ENCODE measurements around the gene TRIM65. TPM values are rescaled to one million over a fixed set of nuclear protein-coding genes. Genes with fewer than 3 reads are reported as not detected.

TRIM65 gene
- total RNA-seq, 1 donor from 2014 or later = 24.3 TPM

DNA sequence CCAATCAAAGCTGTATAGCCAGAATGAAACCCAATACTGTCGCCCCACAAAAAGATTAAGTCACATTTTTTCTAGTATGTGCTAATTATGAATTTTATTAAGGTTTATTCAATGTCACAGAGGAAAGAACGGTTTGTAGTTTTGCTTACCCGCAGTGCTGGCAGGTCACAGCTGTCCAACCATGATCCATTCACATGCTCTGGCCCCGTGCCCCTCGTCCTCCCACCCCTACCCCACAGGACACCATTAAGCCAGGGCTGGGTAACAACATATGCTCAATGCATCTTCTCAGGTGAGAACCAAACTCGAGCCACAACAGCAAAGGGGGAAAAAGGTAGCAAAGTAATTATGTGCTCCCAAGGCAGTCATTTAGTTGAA, 44.7 kb upstream of the TRIM65 start:
- Mint-ChIP-seq H3K36me3 (ENCODE audit: unreplicated experiment) (no peaks in the 10 kb centered on the region), H3K4me1 (ENCODE audit: low read depth, unreplicated experiment) (peaks cover 6% of the 10 kb centered on the region), H3K27ac (ENCODE audit: unreplicated experiment) (no peak overlapping the region), H3K9me3 (ENCODE audit: unreplicated experiment) (peaks cover 8% of the 10 kb centered on the region), H3K27me3 (ENCODE audit: unreplicated experiment) (no peaks in the 10 kb centered on the region), H3K4me3 (ENCODE audit: unreplicated experiment) (peak overlapping the region; percentile 81)
- DNase-seq = no peak
- TF ChIP-seq, protein P1, sequence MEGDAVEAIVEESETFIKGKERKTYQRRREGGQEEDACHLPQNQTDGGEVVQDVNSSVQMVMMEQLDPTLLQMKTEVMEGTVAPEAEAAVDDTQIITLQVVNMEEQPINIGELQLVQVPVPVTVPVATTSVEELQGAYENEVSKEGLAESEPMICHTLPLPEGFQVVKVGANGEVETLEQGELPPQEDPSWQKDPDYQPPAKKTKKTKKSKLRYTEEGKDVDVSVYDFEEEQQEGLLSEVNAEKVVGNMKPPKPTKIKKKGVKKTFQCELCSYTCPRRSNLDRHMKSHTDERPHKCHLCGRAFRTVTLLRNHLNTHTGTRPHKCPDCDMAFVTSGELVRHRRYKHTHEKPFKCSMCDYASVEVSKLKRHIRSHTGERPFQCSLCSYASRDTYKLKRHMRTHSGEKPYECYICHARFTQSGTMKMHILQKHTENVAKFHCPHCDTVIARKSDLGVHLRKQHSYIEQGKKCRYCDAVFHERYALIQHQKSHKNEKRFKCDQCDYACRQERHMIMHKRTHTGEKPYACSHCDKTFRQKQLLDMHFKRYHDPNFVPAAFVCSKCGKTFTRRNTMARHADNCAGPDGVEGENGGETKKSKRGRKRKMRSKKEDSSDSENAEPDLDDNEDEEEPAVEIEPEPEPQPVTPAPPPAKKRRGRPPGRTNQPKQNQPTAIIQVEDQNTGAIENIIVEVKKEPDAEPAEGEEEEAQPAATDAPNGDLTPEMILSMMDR (IDR thresholded peaks at IDR 0.05; ENCODE audit: partially characterized antibody, unreplicated experiment) = no peak

DNA sequence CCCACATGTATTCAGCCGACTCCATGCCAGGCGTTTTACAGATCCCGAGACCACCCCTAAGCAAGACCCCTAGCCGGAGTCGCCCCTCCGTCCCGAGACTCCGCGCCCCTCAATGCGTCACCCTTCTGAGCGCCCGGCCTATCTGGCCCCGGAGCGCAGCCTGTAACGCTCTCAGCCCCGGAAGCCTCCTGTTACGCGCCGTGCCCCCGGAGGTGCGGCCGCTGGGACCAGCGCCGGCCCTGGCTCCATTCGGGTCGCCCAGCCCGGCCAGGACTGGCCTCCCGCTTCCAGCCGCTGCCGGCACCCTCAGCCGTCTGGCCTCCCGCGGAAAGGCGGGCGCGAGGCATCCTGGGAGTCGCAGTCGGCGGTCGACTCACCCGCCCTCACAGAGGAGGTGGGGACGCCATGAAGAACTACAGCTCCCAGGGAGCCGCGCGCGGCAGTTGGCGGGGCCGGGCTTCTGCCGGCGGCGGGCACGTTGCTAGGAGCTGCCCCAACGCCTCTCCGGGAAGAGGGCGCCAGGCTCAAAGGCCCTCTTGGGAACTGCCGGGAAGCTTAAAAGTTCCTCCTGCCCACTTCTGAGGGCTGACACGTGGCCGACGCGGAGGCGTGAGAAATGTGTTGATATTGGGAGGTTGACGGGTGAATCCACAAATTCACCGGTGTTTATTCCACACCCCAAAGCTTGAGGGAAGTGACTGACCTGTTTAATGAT, 44.1 kb upstream of the TRIM65 start, which contains the start of gene FBF1:
TSS of gene FBF1 (minus strand) at position 316 of the 715 bp plus-strand sequence. CDS start 2,893 bp downstream, outside the sequence.
- H3K9me3 Mint-ChIP-seq (ENCODE audit: unreplicated experiment) = peaks cover 8% of the 10 kb centered on the region
- TF ChIP-seq, protein P1 (IDR thresholded peaks at IDR 0.05; ENCODE audit: partially characterized antibody, unreplicated experiment) = no peak
- H3K4me1 Mint-ChIP-seq (ENCODE audit: low read depth, unreplicated experiment) = peaks cover 6% of the 10 kb centered on the region
- peak within 1 kb of the TSS; percentile 78 for H3K27ac Mint-ChIP-seq (ENCODE audit: unreplicated experiment)
- H3K27me3 Mint-ChIP-seq (ENCODE audit: unreplicated experiment) = no peaks in the 10 kb centered on the region
- H3K4me3 Mint-ChIP-seq (ENCODE audit: unreplicated experiment) = peak within 1 kb of the TSS; percentile 87
- DNase-seq = peak; percentile 96
- no peaks in the 10 kb centered on the region for H3K36me3 Mint-ChIP-seq (ENCODE audit: unreplicated experiment)

DNA sequence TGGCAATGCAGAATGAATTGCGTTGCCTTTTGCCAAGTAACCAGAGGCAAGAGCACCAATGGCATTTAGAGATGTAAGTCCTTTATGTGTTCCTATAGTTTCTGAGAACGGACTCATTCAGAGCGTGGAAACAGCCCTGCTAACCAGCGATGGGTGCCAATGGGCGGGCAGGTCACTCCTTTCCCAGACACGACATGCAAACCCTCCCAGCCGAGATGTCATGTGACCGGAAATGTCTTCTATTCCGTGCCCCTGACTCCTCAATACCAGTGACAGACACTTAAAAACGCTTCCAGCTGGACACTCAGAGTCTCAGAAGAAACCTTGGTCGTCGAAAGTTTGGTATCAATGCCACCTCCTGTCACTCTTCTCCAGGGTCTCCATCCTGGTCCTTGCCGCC, 40.9 kb upstream of the TRIM65 start:
- TF ChIP-seq, protein P1 (IDR thresholded peaks at IDR 0.05; ENCODE audit: partially characterized antibody, unreplicated experiment) = no peak
- H3K27ac Mint-ChIP-seq (ENCODE audit: unreplicated experiment) = no peak overlapping the region
- H3K4me1 Mint-ChIP-seq (ENCODE audit: low read depth, unreplicated experiment) = peaks cover 6% of the 10 kb centered on the region
- H3K36me3 Mint-ChIP-seq (ENCODE audit: unreplicated experiment) = no peaks in the 10 kb centered on the region
- H3K27me3 Mint-ChIP-seq (ENCODE audit: unreplicated experiment) = no peaks in the 10 kb centered on the region
- peaks cover 8% of the 10 kb centered on the region for H3K9me3 Mint-ChIP-seq (ENCODE audit: unreplicated experiment)
- no peak overlapping the region for H3K4me3 Mint-ChIP-seq (ENCODE audit: unreplicated experiment)
- no peak for DNase-seq

DNA sequence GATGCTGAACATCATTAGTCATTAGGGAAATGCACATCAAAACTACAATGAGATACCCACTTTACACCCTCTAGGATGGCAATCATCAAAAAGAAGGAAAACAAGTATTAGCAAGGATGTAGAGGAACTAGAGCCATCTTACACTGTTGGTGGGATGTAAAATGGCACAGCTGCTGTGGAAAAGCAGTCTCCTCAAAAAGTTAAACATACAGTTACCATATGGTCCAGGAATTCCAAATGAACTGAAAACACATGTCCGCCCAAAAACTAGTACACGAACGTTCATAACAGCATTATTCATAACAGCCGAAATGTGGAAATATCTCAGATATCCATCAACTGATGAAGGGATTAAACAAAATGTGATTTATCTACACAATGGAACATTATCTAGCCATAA, 37.1 kb upstream of the TRIM65 start:
- no peak for DNase-seq
- Mint-ChIP-seq H3K4me1 (ENCODE audit: low read depth, unreplicated experiment) (no peaks in the 10 kb centered on the region), H3K36me3 (ENCODE audit: unreplicated experiment) (no peaks in the 10 kb centered on the region), H3K4me3 (ENCODE audit: unreplicated experiment) (no peak overlapping the region), H3K27ac (ENCODE audit: unreplicated experiment) (no peak overlapping the region), H3K9me3 (ENCODE audit: unreplicated experiment) (peaks cover 3% of the 10 kb centered on the region), H3K27me3 (ENCODE audit: unreplicated experiment) (peaks cover 2% of the 10 kb centered on the region)
- TF ChIP-seq, protein P1 (IDR thresholded peaks at IDR 0.05; ENCODE audit: partially characterized antibody, unreplicated experiment) = no peak

DNA sequence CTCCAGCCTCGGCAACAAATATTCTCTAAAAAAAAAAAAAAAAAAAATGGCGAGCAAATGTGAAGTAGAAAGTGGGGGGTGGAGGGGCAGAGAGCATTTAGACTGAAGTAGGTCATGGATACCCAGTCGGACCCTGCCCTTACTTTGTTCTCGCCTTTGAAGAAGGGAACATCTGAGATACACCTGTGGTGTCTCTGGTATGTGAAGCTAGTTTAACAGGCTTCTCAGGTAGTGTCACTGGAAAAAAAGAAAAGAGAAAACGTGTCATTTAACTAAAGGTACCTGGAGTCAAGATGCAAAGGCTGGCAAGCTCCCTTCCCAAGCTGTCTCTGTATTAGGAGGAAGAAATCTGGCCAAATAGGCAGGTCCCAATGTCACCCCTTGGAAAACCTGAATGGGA, 36.1 kb upstream of the TRIM65 start:
- Mint-ChIP-seq H3K4me3 (ENCODE audit: unreplicated experiment) (no peak overlapping the region), H3K9me3 (ENCODE audit: unreplicated experiment) (peaks cover 3% of the 10 kb centered on the region), H3K36me3 (ENCODE audit: unreplicated experiment) (no peaks in the 10 kb centered on the region)

More for the DNA sequence above, 36.1 kb upstream of the TRIM65 start:
- Mint-ChIP-seq H3K4me1 (ENCODE audit: low read depth, unreplicated experiment) (no peaks in the 10 kb centered on the region), H3K27ac (ENCODE audit: unreplicated experiment) (no peak overlapping the region), H3K27me3 (ENCODE audit: unreplicated experiment) (peaks cover 3% of the 10 kb centered on the region)
- TF ChIP-seq, protein P1 (IDR thresholded peaks at IDR 0.05; ENCODE audit: partially characterized antibody, unreplicated experiment) = no peak
- no peak for DNase-seq

Data from glutamatergic neuron (in vitro differentiated cells).